Activated CD4-positive, alpha-beta memory T cell treated with anti-CD3 and anti-CD28 coated beads for 36 hours (primary cell): Measurements from ENCODE around the gene ZC3H12C. TPM values are rescaled to one million over a fixed set of nuclear protein-coding genes. Genes with fewer than 3 reads are reported as not detected.
A peak's percentile ranks its signal among the peaks of the same experiment; 100 is the strongest.

Source experiments
- CTCF ChIA-PET: fragments of 350-600 bp; sonication (Branson Sonifier 250); formaldehyde crosslinking; loops from one replicate; lab custom pipeline; 2021; ENCODE audit warnings: antibody characterized with exemption, inconsistent platforms; lab: Charles Lee
- POLR2A ChIA-PET: fragments of 350-600 bp; sonication (Branson Sonifier 250); formaldehyde crosslinking; loops from one replicate; lab custom pipeline; 2021; ENCODE audit warnings: antibody characterized with exemption; lab: Charles Lee
- DNase-seq: peaks from one replicate; pipeline ENCODE4 v3.0.0-alpha.2; 2020
- H3K27ac Mint-ChIP-seq: one replicate; pipeline ENCODE4 v1.8.0; 2021; ENCODE audit warnings: mixed read lengths
- H3K27me3 Mint-ChIP-seq: one replicate; pipeline ENCODE4 v1.8.0; 2021; ENCODE audit warnings: mixed read lengths
- H3K36me3 Mint-ChIP-seq: one replicate; pipeline ENCODE4 v1.8.0; 2021; ENCODE audit warnings: mixed read lengths
- H3K4me1 Mint-ChIP-seq: one replicate; pipeline ENCODE4 v1.8.0; 2021; ENCODE audit warnings: low read depth, mixed read lengths
- H3K4me3 Mint-ChIP-seq: one replicate; pipeline ENCODE4 v1.8.0; 2021; ENCODE audit warnings: mild to moderate bottlenecking, mixed read lengths
- H3K9me3 Mint-ChIP-seq: one replicate; pipeline ENCODE4 v1.8.0; 2021; ENCODE audit warnings: mixed read lengths
- intact Hi-C: fragments of 100-400 bp; cut with micrococcal nuclease; formaldehyde crosslinking; loops from one replicate; pipeline ENCODE4 v1.15.1; 2023
- total RNA-seq, 2 experiments: library from RNA; stranded (reverse); gene quantifications; one replicate each; pipeline ENCODE4 v1.2.3, GENCODE V29; 2021

ZC3H12C gene
- total RNA-seq, 2 experiments from 2014 or later = 0.46 to 0.69 TPM

- DNase-seq = no peak
- intact Hi-C loops = no loop called here
- CTCF ChIA-PET = no interaction called here
- no peak overlapping the region for H3K4me3 Mint-ChIP-seq
- peaks cover 4% of the 10 kb centered on the region for H3K27me3 Mint-ChIP-seq
- no peaks in the 10 kb centered on the region for H3K9me3 Mint-ChIP-seq
- no peaks in the 10 kb centered on the region for H3K36me3 Mint-ChIP-seq
- H3K4me1 Mint-ChIP-seq = no peaks in the 10 kb centered on the region
- POLR2A ChIA-PET = no interaction called here
- H3K27ac Mint-ChIP-seq = no peak overlapping the region
Measured at GRCh38 chr11:110162216-110162615, 69.0 kb downstream of the ZC3H12C start.

GRCh38 chr11:110165039-110165925 lies 72.1 kb downstream of the ZC3H12C start:
- Mint-ChIP-seq H3K36me3 (no peaks in the 10 kb centered on the region), H3K4me3 (no peak overlapping the region), H3K27me3 (no peaks in the 10 kb centered on the region), H3K9me3 (no peaks in the 10 kb centered on the region), H3K4me1 (no peaks in the 10 kb centered on the region), H3K27ac (no peak overlapping the region)
- POLR2A ChIA-PET = no interaction called here
- CTCF ChIA-PET = interaction anchor here (1.7 kb wide), 1 partner anchor 9 kb away, joined by 13 read pairs; no protein-coding TSS in a partner anchor
- intact Hi-C loops = no loop called here
- no peak for DNase-seq

GRCh38 chr11:110168033-110168803 lies 75.0 kb downstream of the ZC3H12C start:
- H3K27me3 Mint-ChIP-seq = peaks cover 11% of the 10 kb centered on the region
- H3K4me1 Mint-ChIP-seq = no peaks in the 10 kb centered on the region
- CTCF ChIA-PET = no interaction called here

GRCh38 chr11:110169738-110170137 lies 76.5 kb downstream of the ZC3H12C start:
- Mint-ChIP-seq H3K27me3 (peaks cover 12% of the 10 kb centered on the region), H3K4me3 (no peak overlapping the region), H3K9me3 (no peaks in the 10 kb centered on the region), H3K36me3 (no peaks in the 10 kb centered on the region), H3K27ac (no peak overlapping the region), H3K4me1 (peaks cover 5% of the 10 kb centered on the region)
- no peak for DNase-seq
- intact Hi-C loops = loop anchor here (5.0 kb wide), 1 partner anchor 222 kb away; no protein-coding TSS in a partner anchor
- ChIA-PET CTCF (no interaction called here), POLR2A (no interaction called here)

More at GRCh38 chr11:110168033-110168803, 75.0 kb downstream of the ZC3H12C start:
- intact Hi-C loops = no loop called here
- H3K27ac Mint-ChIP-seq = no peak overlapping the region
- no peak for DNase-seq
- H3K36me3 Mint-ChIP-seq = no peaks in the 10 kb centered on the region
- no peaks in the 10 kb centered on the region for H3K9me3 Mint-ChIP-seq
- no peak overlapping the region for H3K4me3 Mint-ChIP-seq
- POLR2A ChIA-PET = no interaction called here

- intact Hi-C loops = loop anchor here (5.0 kb wide), 1 partner anchor 225 kb away; no protein-coding TSS in a partner anchor
- no peak for DNase-seq
- no peaks in the 10 kb centered on the region for H3K36me3 Mint-ChIP-seq
- ChIA-PET POLR2A (no interaction called here), CTCF (no interaction called here)
- peaks cover 12% of the 10 kb centered on the region for H3K27me3 Mint-ChIP-seq
- H3K27ac Mint-ChIP-seq = no peak overlapping the region
- H3K4me1 Mint-ChIP-seq = peaks cover 5% of the 10 kb centered on the region
- no peaks in the 10 kb centered on the region for H3K9me3 Mint-ChIP-seq
- H3K4me3 Mint-ChIP-seq = no peak overlapping the region
Measured at GRCh38 chr11:110172468-110173065, 79.4 kb downstream of the ZC3H12C start.

- Mint-ChIP-seq H3K27ac (no peak overlapping the region), H3K4me1 (peaks cover 5% of the 10 kb centered on the region), H3K27me3 (peaks cover 12% of the 10 kb centered on the region), H3K9me3 (no peaks in the 10 kb centered on the region), H3K36me3 (no peaks in the 10 kb centered on the region), H3K4me3 (no peak overlapping the region)
- ChIA-PET CTCF (interaction anchor here (0.6 to 2.4 kb wide), 5 partner anchors 8 to 310 kb away, joined by 3 to 13 read pairs (median 3); no protein-coding TSS in a partner anchor), POLR2A (no interaction called here)
- intact Hi-C loops = loop anchor here (1.0 to 5.0 kb wide), 2 partner anchors 227 to 259 kb away; no protein-coding TSS in a partner anchor
- peak; percentile 76 for DNase-seq
Measured at GRCh38 chr11:110173811-110174644, 80.8 kb downstream of the ZC3H12C start.

GRCh38 chr11:110174645-110175310 lies 81.6 kb downstream of the ZC3H12C start:
- peaks cover 5% of the 10 kb centered on the region for H3K4me1 Mint-ChIP-seq
- peaks cover 12% of the 10 kb centered on the region for H3K27me3 Mint-ChIP-seq
- no peaks in the 10 kb centered on the region for H3K9me3 Mint-ChIP-seq
- CTCF ChIA-PET = interaction anchor here (0.6 to 2.4 kb wide), 6 partner anchors 9 to 309 kb away, joined by 3 to 13 read pairs (median 3); no protein-coding TSS in a partner anchor
- POLR2A ChIA-PET = no interaction called here
- H3K4me3 Mint-ChIP-seq = no peak overlapping the region
- H3K27ac Mint-ChIP-seq = no peak overlapping the region
- no peaks in the 10 kb centered on the region for H3K36me3 Mint-ChIP-seq
- intact Hi-C loops = loop anchor here (1.0 to 5.0 kb wide), 2 partner anchors 227 to 259 kb away; no protein-coding TSS in a partner anchor
- no peak for DNase-seq

- H3K9me3 Mint-ChIP-seq = no peaks in the 10 kb centered on the region
- intact Hi-C loops = no loop called here
- no peaks in the 10 kb centered on the region for H3K36me3 Mint-ChIP-seq
- H3K4me1 Mint-ChIP-seq = peaks cover 5% of the 10 kb centered on the region
- DNase-seq = no peak
- no peak overlapping the region for H3K27ac Mint-ChIP-seq
- ChIA-PET CTCF (interaction anchor here (1.4 to 1.7 kb wide), 2 partner anchors 17 to 259 kb away, joined by 3 to 5 read pairs; no protein-coding TSS in a partner anchor), POLR2A (no interaction called here)
- H3K4me3 Mint-ChIP-seq = no peak overlapping the region
- H3K27me3 Mint-ChIP-seq = peaks cover 12% of the 10 kb centered on the region
Measured at GRCh38 chr11:110176366-110177085, 83.3 kb downstream of the ZC3H12C start.

GRCh38 chr11:110177086-110177456 lies 83.9 kb downstream of the ZC3H12C start:
- DNase-seq = no peak
- H3K27ac Mint-ChIP-seq = no peak overlapping the region
- H3K36me3 Mint-ChIP-seq = no peaks in the 10 kb centered on the region
- no peak overlapping the region for H3K4me3 Mint-ChIP-seq
- ChIA-PET CTCF (interaction anchor here (1.4 kb wide), 1 partner anchor 258 kb away, joined by 3 read pairs; no protein-coding TSS in a partner anchor), POLR2A (no interaction called here)
- intact Hi-C loops = no loop called here
- H3K27me3 Mint-ChIP-seq = peaks cover 10% of the 10 kb centered on the region
- no peaks in the 10 kb centered on the region for H3K9me3 Mint-ChIP-seq
- H3K4me1 Mint-ChIP-seq = peaks cover 5% of the 10 kb centered on the region

GRCh38 chr11:110179064-110179463 lies 85.9 kb downstream of the ZC3H12C start:
- H3K4me1 Mint-ChIP-seq = peaks cover 2% of the 10 kb centered on the region
- no peak for DNase-seq
- CTCF ChIA-PET = interaction anchor here (0.7 kb wide), 1 partner anchor 198 kb away, joined by 3 read pairs; no protein-coding TSS in a partner anchor
- POLR2A ChIA-PET = no interaction called here
- intact Hi-C loops = no loop called here
- no peaks in the 10 kb centered on the region for H3K9me3 Mint-ChIP-seq
- H3K27me3 Mint-ChIP-seq = peaks cover 2% of the 10 kb centered on the region
- H3K27ac Mint-ChIP-seq = no peak overlapping the region
- H3K4me3 Mint-ChIP-seq = no peak overlapping the region
- H3K36me3 Mint-ChIP-seq = no peaks in the 10 kb centered on the region
